HG03025 (cell line): ENCODE measurements around the gene MMD2.
"Not testable (repeated sequence)": the region's sequence is repeated elsewhere in the genome, so short reads cannot be mapped to it uniquely, and the experiment has no call there.

Experiments used
- ATAC-seq: cut with Tn5 transposase; IDR thresholded peaks from one replicate; pipeline ENCODE4 v1.9.1; 2021; ENCODE audit warnings: mild to moderate bottlenecking, moderate library complexity; ENCODE audit not compliant: unreplicated experiment, low FRiP score

Gene MMD2

DNA sequence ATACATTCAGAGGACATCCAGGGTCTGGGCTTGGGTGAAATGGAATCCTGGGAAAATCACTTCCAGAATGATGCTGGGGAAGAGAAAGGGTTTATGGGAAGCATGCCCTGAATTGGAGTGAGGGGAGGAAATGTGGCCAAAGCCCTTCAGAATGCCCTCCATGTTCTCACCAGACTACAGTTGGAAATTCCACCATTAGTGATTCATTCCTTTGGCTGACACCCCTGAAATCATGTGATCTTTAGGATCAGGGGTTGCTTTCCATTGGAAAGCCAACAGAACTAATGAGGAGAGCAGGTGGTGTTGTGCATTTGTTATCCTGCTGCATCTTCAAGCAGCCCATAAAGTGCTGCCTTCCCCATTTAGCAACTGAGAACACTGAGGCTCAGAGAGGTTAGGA lies 54.6 kb downstream of the MMD2 start:
- no peak for ATAC-seq

GRCh38 chr7:4895766-4896165 lies 63.2 kb downstream of the MMD2 start:
- no peak for ATAC-seq

DNA sequence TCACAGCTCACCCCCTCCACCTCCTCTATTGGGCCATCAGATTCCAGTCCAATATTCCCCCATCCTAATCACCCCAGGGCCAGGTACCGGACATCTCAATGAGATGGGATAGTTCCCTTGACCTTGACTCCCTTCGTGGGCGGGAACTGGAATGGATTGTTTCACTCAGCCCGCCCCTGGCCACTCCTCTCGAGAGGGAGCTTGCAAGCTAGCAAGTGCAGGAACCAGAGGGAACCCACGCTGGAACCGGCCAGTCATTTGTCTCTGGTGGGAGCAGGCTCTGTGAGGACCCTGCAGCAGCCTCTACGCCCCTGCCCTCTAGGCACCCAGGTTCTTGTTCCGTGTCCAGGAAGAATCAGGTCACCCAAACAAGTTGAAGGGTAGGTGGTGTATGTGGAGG lies 64.5 kb downstream of the MMD2 start:
- ATAC-seq = no peak

DNA sequence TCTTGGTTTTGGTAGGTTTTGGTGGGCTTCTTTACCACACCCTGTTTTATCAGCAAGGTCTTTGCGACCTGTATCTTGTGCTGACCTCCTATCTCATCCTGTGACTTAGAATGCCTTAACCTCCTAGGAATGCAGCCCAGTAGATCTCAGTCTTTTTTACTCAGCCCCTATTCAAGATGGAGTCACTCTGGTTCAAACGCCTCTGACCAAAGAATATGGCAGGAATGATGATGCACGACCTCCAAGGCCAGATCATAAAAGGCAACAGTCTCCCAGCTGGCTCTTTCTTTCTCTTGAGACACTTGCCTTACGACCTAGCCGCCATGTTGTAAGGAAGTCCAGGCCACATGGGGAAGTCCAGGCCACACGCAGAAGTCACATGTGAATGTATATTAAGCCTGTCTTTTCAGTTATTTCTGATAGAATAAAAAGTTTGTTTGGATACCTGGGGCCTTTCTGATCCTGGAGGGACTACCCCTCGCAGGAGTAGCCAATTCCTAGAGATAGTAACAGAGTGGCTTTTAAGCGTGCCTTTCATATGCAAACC lies 65.0 kb downstream of the MMD2 start:
- no peak for ATAC-seq

- ATAC-seq = not testable (repeated sequence)
Observed at GRCh38 chr7:4893188-4893587, 65.8 kb downstream of the MMD2 start.

DNA sequence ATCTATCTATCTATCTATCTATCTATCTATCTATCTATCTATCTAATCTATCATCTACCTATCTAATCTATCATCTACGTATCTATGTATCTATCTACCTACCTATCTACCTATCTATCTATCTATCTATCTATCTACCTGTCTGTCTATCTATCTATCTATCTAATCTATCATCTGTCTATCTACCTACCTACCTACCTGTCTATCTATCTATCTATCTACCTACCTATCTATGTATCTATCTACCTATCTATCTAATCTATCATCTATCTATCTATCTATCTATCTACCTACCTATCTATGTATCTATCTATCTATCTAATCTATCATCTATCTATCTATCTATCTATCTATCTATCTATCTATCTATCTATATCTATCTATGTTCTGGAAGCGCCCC lies 67.5 kb downstream of the MMD2 start:
- not testable (repeated sequence) for ATAC-seq

- no peak for ATAC-seq
Observed at GRCh38 chr7:4889682-4890081, 69.3 kb downstream of the MMD2 start.

DNA sequence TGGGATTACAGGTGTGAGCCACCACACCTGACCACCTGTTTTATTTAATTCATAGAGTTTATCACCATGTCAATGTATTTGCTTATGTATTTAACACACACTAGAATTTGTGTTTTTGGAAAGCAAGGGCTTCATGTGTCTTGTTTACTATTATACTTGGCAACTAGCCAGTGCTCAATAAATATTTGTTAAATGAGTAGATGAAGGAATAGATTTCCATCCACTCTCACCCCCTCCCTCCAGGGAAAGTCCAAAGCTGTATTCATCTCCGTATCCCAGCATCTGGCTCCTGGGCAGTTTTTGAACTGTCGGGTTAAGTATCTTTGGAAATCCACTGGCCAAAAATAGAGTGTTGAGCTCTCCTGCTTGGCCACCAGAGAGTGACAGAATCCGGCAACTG lies 70.8 kb downstream of the MMD2 start:
- no peak for ATAC-seq

DNA sequence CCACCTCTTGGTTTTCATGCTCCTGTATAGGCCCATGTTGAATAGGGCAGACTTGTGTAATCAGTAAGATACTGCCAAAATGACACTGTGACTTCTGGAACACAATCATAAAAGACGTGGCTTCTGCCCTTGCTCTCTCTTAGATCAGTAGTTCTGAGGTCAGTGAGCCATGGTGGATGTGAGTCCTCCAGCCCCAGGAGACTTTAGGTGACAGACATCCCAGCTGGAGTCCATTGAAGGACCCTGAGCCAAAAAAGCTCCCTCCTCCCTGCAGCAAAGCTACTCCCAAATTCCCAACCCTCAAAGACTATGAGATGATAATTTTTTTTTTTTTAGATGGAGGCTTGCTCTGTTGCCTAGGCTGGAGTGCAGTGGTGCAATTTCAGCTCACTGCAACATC lies 72.3 kb downstream of the MMD2 start:
- ATAC-seq = no peak

- ATAC-seq = no peak
Observed at GRCh38 chr7:4885317-4885807, 73.6 kb downstream of the MMD2 start.

DNA sequence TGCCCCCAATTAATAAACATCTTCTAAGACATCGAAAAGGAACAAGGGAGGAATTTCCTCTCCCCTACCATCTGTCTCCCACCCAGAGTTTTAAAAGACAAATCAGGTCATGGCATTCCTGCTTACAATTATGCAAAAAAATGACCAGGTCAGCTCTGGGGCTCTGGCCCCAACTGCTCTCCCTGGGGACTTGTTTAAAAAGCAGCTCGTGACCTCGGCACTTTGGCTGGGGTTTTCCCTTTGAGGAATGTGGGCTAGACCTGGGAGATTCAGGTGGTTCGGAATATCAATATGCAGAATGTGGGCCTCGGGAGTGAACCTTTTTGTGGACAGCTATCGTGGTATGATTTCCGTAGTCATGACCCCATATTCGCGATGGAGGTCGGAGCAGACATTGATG lies 74.8 kb downstream of the MMD2 start:
- ATAC-seq = no peak

- ATAC-seq = no peak
Observed at GRCh38 chr7:4883372-4884144, 75.4 kb downstream of the MMD2 start, which contains the start of gene RADIL. RADIL (minus strand) TSS chr7:4883716; CDS start chr7:4878139, 5,577 bp downstream.

DNA sequence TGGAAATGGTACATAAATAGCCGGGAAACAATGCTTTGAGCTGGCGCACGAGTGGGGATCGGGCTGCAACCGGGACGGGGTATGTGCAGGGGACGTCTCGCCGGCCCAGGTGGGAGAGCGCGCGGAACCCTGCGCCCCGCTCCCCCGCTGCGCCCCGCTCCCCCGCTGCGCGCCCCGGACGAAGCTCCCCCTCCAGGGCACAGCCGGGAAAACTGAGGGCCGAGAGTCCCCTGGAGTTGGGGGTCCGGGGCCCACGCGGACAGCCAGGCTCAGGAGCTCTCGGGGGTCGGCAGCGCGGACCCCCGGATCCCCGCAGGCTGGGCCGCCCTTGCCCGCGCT lies 76.0 kb downstream of the MMD2 start:
- ATAC-seq = no peak

DNA sequence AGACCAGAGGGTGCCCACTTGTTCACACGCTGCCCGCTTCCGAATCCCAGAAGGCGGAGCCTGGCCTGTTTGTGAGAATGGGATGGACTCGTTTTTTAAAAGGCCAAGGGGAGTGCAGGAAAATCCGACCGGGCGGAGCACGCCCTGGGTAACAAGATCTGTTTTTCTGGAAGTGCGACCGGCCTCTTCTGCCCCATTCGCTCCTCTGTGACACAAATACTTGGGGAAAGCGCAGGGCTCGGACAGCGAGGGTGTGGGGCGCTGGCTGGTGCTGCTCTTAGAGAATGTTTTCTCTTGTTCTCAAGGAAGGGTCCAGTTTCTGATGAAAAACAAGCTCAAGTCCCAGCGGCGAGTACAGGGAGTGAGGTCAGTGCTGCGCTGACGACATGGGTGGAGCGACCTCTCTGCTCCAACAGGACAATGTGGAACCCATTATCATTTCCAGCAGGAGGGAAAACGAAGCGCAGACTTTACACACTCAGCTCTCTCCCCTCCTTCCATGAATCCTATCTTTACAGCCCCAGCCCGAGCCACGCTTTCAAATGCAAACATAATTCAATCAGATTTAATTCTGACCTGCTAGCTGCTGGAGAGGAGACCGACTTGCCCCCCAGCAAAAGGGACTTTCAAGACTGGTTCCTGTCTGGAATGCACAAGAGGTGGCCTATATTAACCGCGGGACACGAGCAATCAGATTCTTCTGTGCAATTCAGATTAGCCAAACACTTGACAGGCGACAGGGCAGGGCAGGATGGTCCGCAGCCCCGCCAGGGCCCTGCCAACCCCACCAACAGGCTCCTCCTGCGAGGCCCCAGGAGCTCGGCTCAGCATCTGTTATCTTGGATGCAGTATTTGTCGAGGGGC lies 76.6 kb downstream of the MMD2 start:
- ATAC-seq = no peak

DNA sequence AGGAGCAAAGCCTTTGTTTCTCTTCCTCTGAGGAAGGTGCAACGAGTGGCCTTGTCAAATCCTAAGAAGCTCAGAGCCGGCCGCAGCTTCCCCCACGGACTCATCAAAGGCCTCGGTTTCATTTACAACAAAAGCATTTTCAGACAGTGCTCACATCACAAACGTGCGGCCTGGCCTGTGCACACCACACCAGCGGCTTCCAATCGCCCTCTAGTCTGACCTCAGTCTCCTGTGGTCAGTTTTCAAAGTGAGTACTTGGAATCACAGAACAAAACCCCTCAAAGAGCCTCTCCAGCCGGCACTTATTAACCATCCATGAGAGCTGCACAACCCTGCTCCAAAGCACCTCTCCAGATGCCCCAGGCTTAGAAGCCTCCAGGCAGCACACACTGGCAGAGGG lies 78.8 kb downstream of the MMD2 start:
- no peak for ATAC-seq

DNA sequence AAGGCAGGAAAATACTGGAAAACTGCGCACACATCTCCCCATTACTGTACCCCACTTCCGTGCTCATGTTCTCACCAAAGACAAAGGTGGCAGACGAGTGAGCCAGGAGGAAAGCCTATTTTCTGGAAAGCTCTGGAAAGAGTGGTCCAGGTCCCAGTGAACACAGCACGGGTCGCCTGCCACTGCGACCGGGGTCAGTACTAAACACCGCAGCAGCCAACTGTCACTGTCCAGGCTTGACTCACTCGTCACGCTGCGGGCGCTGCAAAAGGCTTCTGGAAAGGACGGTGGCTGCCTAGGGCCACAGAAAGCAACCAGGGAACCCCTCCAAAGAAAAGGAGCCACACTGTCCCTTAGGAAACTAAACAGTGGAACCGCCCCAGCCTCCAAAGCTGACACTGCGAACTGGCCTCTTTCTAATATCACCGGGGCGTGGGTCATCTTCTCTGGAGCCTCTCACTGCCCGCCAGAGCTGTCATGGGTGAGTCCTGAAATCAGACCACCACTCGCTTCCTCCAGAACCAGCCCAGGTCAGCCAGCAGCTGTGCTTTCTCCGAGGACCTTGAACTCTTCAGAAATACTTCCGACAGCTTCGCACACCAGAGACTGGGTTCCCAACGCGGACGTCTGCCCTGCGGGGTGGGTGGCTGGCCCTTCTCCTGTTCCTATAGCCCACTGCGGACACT lies 79.4 kb downstream of the MMD2 start:
- no peak for ATAC-seq

DNA sequence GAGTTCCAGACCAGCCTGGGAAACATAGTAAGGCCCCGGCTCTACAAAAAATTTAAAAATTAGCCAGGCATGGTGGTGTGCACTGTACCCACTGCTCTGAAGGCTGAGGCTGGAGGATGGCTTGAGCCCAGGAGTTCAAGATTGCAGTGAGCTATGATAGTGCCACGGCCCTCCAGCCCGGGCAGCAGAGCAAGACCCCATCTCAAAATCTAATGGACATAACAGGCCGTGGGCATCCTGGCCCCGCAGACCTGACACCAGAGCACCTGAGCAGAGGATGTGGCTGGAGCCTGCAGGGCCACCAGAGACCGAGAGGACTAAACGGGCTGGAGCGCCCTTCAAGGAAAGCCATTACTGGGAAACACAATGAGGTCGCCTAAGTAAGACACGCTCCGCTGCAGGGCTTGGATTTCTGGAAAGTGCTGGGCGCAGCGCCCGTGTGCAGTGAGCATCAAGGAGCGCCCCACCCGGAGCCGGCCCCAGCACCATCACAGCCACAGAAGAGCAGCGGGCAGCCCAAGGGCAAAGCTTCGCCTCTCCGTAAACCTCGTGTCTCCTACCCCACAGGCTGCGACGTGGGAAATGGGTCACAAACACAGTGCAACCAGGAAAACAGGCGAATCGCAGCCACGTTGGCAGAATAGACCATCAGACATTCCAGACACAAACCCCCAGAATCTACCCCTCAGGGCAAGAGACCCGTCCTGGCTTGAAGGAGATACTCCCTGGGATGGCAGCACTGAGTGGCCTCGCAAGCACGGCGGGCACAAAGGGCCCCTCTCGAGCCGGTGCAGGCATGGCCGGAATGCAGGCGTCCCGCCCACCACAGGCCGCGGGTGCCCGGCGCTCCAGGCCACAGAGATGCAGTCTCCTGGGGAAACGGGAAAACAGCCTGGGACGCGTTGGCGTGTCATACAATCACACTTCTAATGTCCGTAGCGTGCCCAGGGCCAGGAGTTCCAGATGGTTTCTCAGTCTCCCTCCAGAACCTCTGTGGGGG lies 80.4 kb downstream of the MMD2 start:
- no peak for ATAC-seq

DNA sequence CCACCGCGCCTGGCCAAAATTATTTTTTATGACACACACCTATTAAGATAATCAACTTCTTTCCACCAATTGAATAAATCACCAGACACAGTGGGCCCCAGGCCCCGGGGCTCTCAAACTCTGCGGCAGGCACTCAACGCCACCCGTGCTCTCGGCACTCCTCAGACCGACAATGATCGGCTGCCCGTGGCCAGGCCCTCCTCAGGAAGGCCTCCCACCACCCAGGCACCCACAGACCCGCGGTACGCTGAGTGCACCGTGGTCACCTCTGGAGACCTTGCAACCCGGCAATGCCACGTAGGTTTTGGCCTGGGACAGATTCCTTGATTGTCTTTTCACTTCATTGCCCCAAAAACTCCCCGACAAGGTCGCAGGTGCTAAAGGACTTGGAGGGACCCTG lies 82.4 kb downstream of the MMD2 start:
- ATAC-seq = no peak

GRCh38 chr7:4875391-4875790 lies 83.6 kb downstream of the MMD2 start:
- ATAC-seq = no peak
